H9 (cell line): Measurements from ENCODE around the gene SHB. TPM values are rescaled to one million over a fixed set of nuclear protein-coding genes. Genes with fewer than 3 reads are reported as not detected.

Experiments
- DNase-seq: peaks from one replicate; pipeline ENCODE4 v3.0.0-alpha.2; 2017
- H2AFZ ChIP-seq: one replicate; pipeline ENCODE4 v1.6.1; 2013; ENCODE audit warnings: mild to moderate bottlenecking, low read length, control low read depth, moderate library complexity
- H2AK5ac ChIP-seq: 2 replicates; pipeline ENCODE4 v1.6.1; 2013; ENCODE audit warnings: low read length, control low read depth, mixed read lengths; ENCODE audit not compliant: insufficient read length
- H2BK120ac ChIP-seq: one replicate; pipeline ENCODE4 v1.6.1; 2013; ENCODE audit warnings: low read depth, mild to moderate bottlenecking, low read length, control low read depth, inconsistent platforms; ENCODE audit not compliant: poor library complexity, severe bottlenecking
- H2BK12ac ChIP-seq: 2 replicates; pipeline ENCODE4 v1.6.1; 2013; ENCODE audit warnings: low read length, control low read depth, mixed read lengths, low read depth; ENCODE audit not compliant: insufficient read length
- H2BK15ac ChIP-seq: 2 replicates; pipeline ENCODE4 v1.6.1; 2013; ENCODE audit warnings: low read depth, low read length, control low read depth
- H2BK20ac ChIP-seq: one replicate; pipeline ENCODE4 v1.6.1; 2013; ENCODE audit warnings: low read depth, mild to moderate bottlenecking, low read length, control low read depth, inconsistent platforms; ENCODE audit not compliant: poor library complexity, severe bottlenecking
- H2BK5ac ChIP-seq: 2 replicates; pipeline ENCODE4 v1.6.1; 2013; ENCODE audit warnings: low read length, control low read depth, mixed read lengths; ENCODE audit not compliant: insufficient read length
- H3K14ac ChIP-seq: 2 replicates; pipeline ENCODE4 v1.6.1; 2013; ENCODE audit warnings: low read length, control low read depth; ENCODE audit not compliant: insufficient read depth
- H3K18ac ChIP-seq: 2 replicates; pipeline ENCODE4 v1.6.1; 2013; ENCODE audit warnings: low read depth, mild to moderate bottlenecking, mixed read lengths, low read length, control low read depth; ENCODE audit not compliant: insufficient read length
- H3K23ac ChIP-seq: 2 replicates; pipeline ENCODE4 v1.6.1; 2013; ENCODE audit warnings: low read length, control low read depth, mixed read lengths, low read depth; ENCODE audit not compliant: insufficient read length
- H3K23me2 ChIP-seq: 2 replicates; pipeline ENCODE4 v1.6.1; 2013; ENCODE audit warnings: low read depth, mild to moderate bottlenecking, mixed read lengths, low read length, control low read depth; ENCODE audit not compliant: insufficient read length, poor library complexity, severe bottlenecking
- H3K27ac ChIP-seq: 2 replicates; pipeline ENCODE4 v1.5.1; 2013; ENCODE audit warnings: low read length, control low read depth, mixed read lengths, low read depth; ENCODE audit not compliant: insufficient read length
- H3K27me3 ChIP-seq: 2 replicates; pipeline ENCODE4 v1.6.1; 2013; ENCODE audit warnings: low read length, control low read depth, inconsistent platforms; ENCODE audit not compliant: insufficient read depth
- H3K4ac ChIP-seq: 2 replicates; pipeline ENCODE4 v1.6.1; 2013; ENCODE audit warnings: low read depth, mild to moderate bottlenecking, control low read depth, inconsistent platforms, low read length, moderate library complexity
- H3K4me1 ChIP-seq: 2 replicates; pipeline ENCODE4 v1.6.1; 2013; ENCODE audit warnings: low read length, control low read depth, inconsistent platforms; ENCODE audit not compliant: insufficient read depth
- H3K4me2 ChIP-seq: 2 replicates; pipeline ENCODE4 v1.6.1; 2013; ENCODE audit warnings: low read length, control low read depth, mixed read lengths; ENCODE audit not compliant: insufficient read length, insufficient read depth
- H3K56ac ChIP-seq: 2 replicates; pipeline ENCODE4 v1.6.1; 2013; ENCODE audit warnings: low read depth, mild to moderate bottlenecking, mixed read lengths, low read length, control low read depth; ENCODE audit not compliant: insufficient read length
- H3K79me1 ChIP-seq: 2 replicates; pipeline ENCODE4 v1.6.1; 2013; ENCODE audit warnings: low read depth, mild to moderate bottlenecking, moderate library complexity, low read length, control low read depth, inconsistent platforms; ENCODE audit not compliant: insufficient read depth, poor library complexity, severe bottlenecking
- H3K79me2 ChIP-seq: 2 replicates; pipeline ENCODE4 v1.6.1; 2013; ENCODE audit warnings: low read length, control low read depth, inconsistent platforms; ENCODE audit not compliant: insufficient read depth
- H3K9ac ChIP-seq: 2 replicates; pipeline ENCODE4 v1.6.1; 2013; ENCODE audit warnings: low read length, control low read depth, mixed read lengths; ENCODE audit not compliant: insufficient read length; ENCODE audit errors: extremely low read depth
- H3K9me3 ChIP-seq: one replicate; pipeline ENCODE4 v1.6.1; 2013; ENCODE audit warnings: low read depth, low read length, inconsistent platforms; ENCODE audit not compliant: control insufficient read depth
- H3T11ph ChIP-seq: one replicate; pipeline ENCODE4 v1.6.1; 2013; ENCODE audit warnings: mild to moderate bottlenecking, low read length, control low read depth, inconsistent platforms
- H4K20me1 ChIP-seq: one replicate; pipeline ENCODE4 v1.6.1; 2013; ENCODE audit not compliant: control insufficient read depth, insufficient read length, insufficient read depth
- H4K5ac ChIP-seq: 2 replicates; pipeline ENCODE4 v1.6.1; 2013; ENCODE audit warnings: low read depth, mild to moderate bottlenecking, mixed read lengths, low read length, control low read depth; ENCODE audit not compliant: insufficient read length
- H4K8ac ChIP-seq: replicated peaks from 2 replicates; pipeline ENCODE4 v1.6.1; 2013; ENCODE audit warnings: low read length, control low read depth, mixed read lengths, low read depth; ENCODE audit not compliant: insufficient read length
- H4K91ac ChIP-seq: 2 replicates; pipeline ENCODE4 v1.6.1; 2013; ENCODE audit warnings: low read depth, mild to moderate bottlenecking, moderate library complexity, mixed read lengths, low read length, control low read depth; ENCODE audit not compliant: insufficient read length
- H3K27ac Mint-ChIP-seq, 3 experiments: 2 replicates in 2 of 3; 3 replicates in 1 of 3; pipeline ENCODE4 v1.8.0; 2020 to 2021; ENCODE audit warnings: mixed read lengths in 3 of 3, mild to moderate bottlenecking in 1 of 3, moderate library complexity in 1 of 3
- H3K27me3 Mint-ChIP-seq: 2 replicates; pipeline ENCODE4 v1.8.0; 2021; ENCODE audit warnings: low read depth, mild to moderate bottlenecking, moderate library complexity, mixed read lengths
- H3K36me3 Mint-ChIP-seq, 3 experiments: 2 replicates in 2 of 3; 3 replicates in 1 of 3; pipeline ENCODE4 v1.8.0; 2020 to 2021; ENCODE audit warnings: low read depth in 3 of 3, mixed read lengths in 3 of 3; ENCODE audit not compliant: insufficient read depth in 1 of 3
- H3K4me1 Mint-ChIP-seq, 2 experiments: 2 replicates each; pipeline ENCODE4 v1.8.0; 2020; ENCODE audit warnings: mixed read lengths in 2 of 2
- H3K4me3 Mint-ChIP-seq, 2 experiments: 2 replicates in 1 of 2; 3 replicates in 1 of 2; pipeline ENCODE4 v1.8.0; 2020 to 2021; ENCODE audit warnings: mild to moderate bottlenecking in 2 of 2, mixed read lengths in 2 of 2, moderate library complexity in 1 of 2
- H3K9me3 Mint-ChIP-seq, 2 experiments: 2 replicates in 1 of 2; 3 replicates in 1 of 2; pipeline ENCODE4 v1.8.0; 2020; ENCODE audit warnings: mild to moderate bottlenecking in 2 of 2, mixed read lengths in 2 of 2, moderate library complexity in 1 of 2
- CTCF ChIP-seq: fragments of 200-600 bp; sonication (generic); conservative IDR thresholded peaks from 3 replicates; pipeline ENCODE4 v1.8.0; 2021; ENCODE audit warnings: antibody characterized with exemption, mild to moderate bottlenecking
- WGBS: extraction: QIAGEN DNeasy Blood & Tissue Kit; methylation state at CpG from one replicate; pipeline ENCODE4 v1.1.7; 2013; ENCODE audit warnings: missing lambda C conversion rate, low lambda C conversion rate, mixed read lengths; ENCODE audit not compliant: insufficient read length; ENCODE audit errors: extremely low coverage; 5-methylcytosine and 5-hydroxymethylcytosine counted together
- total RNA-seq: library from RNA; stranded (reverse); gene quantifications from 2 replicates; pipeline ENCODE4 v1.2.1, GENCODE V29; 2021

Gene SHB
- total RNA-seq, 1 experiment from 2014 or later, result 14.6 TPM

GRCh38 chr9:38031594-38031993 lies 37.4 kb downstream of the SHB start:
- no peak overlapping the region for H3K27ac ChIP-seq
- H3K9me3 Mint-ChIP-seq, result no peaks in the 10 kb centered on the region

More at GRCh38 chr9:38031594-38031993, 37.4 kb downstream of the SHB start:
- no peak overlapping the region for H3K56ac ChIP-seq
- no peak overlapping the region for H3K4ac ChIP-seq
- no peak overlapping the region for H2BK5ac ChIP-seq
- no peaks in the 10 kb centered on the region; the same call in 1 of the 2 replicates for H3K79me2 ChIP-seq
- H3K9me3 ChIP-seq, result no peaks in the 10 kb centered on the region
- DNase-seq, result no peak
- no peak overlapping the region for H2AK5ac ChIP-seq
- no peak for TF ChIP-seq CTCF
- H3K14ac ChIP-seq, result no peak overlapping the region
- H3K27me3 Mint-ChIP-seq, result no peaks in the 10 kb centered on the region
- no peak overlapping the region for H2BK15ac ChIP-seq
- no peaks in the 10 kb centered on the region for H4K20me1 ChIP-seq
- H3K4me2 ChIP-seq, result no peak overlapping the region
- H3T11ph ChIP-seq, result no peak overlapping the region
- H2AFZ ChIP-seq, result no peak overlapping the region
- H3K27me3 ChIP-seq, result no peaks in the 10 kb centered on the region
- H3K23ac ChIP-seq, result no peak overlapping the region
- peaks cover 24 to 30% of the 10 kb centered on the region in 2 experiments for H3K4me1 Mint-ChIP-seq
- H2BK20ac ChIP-seq, result no peak overlapping the region
- H4K91ac ChIP-seq, result no peak overlapping the region
- no peak overlapping the region for H2BK12ac ChIP-seq
- no peaks in the 10 kb centered on the region for H3K23me2 ChIP-seq
- no CpG with 5 or more reads among the region's 4 CpGs for WGBS
- H2BK120ac ChIP-seq, result no peak overlapping the region
- H3K4me1 ChIP-seq, result peaks cover 6% of the 10 kb centered on the region; the same call in 1 of the 2 replicates
- H3K36me3 Mint-ChIP-seq, result no peaks in the 10 kb centered on the region
- no peak overlapping the region for H3K27ac Mint-ChIP-seq
- no peak overlapping the region for H4K5ac ChIP-seq
- H4K8ac ChIP-seq, result no peak overlapping the region
- H3K4me3 Mint-ChIP-seq, result no peak overlapping the region
- H3K79me1 ChIP-seq, result no peaks in the 10 kb centered on the region
- no peak overlapping the region for H3K18ac ChIP-seq
- no peak overlapping the region for H3K9ac ChIP-seq
